GM12892 (cell line): ENCODE data around the gene INPP5A.

ENCODE experiments used
- DNase-seq: peaks from one replicate; pipeline ENCODE4 v3.0.0; 2011; ENCODE audit not compliant: insufficient read length
- FAIRE-seq: peaks from 2 replicates; lab custom pipeline; 2011; peaks lifted over from hg19 to GRCh38; lab: Jason Lieb, UNC
- POLR2A ChIP-seq: IDR thresholded peaks from 2 replicates; pipeline ENCODE4 v1.6.1; 2011; ENCODE audit warnings: low read depth, low read length, control low read depth
- POLR2AphosphoS5 ChIP-seq: IDR thresholded peaks from 2 replicates; pipeline ENCODE4 v1.6.1; 2011; ENCODE audit warnings: low read depth, low read length, control low read depth
- TAF1 ChIP-seq: IDR thresholded peaks from 2 replicates; pipeline ENCODE4 v1.6.1; 2011; ENCODE audit warnings: low read depth, mild to moderate bottlenecking, control low read depth, low read length, borderline replicate concordance

INPP5A gene

DNA sequence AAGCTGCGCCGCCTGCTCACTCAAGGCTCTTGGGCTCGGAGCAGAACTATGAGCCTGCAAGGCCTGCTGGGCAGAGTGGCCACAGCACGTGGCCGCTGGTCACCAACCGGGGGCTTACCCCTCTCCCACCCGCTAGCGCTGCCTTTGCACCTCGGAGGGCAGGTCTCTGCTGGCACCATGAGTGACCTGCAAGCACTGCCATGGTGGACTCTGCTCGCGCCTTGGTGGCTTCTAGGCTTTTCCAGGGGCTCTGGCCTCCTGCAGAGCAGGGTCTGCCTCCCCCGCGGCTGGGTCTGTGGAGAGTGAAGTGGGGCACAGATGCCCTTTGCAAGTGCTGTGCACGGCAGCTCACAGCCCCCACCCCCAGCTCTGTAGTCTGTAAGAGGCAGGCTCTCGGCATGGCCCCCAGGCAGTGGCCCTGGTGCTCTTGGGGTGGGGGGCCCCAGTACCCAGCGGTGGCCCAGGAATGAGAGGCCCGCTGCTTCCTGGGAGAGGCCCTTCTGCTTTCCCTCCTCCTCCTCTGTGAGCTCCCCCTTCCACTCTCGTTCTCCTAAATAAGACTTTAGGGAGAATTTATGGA, 119.6 kb downstream of the INPP5A start:
- FAIRE-seq (no peak), DNase-seq (no peak)
- no peak for TF ChIP-seq POLR2AphosphoS5

GRCh38 chr10:132657748-132658147, 120.2 kb downstream of the INPP5A start:
- no peak for FAIRE-seq
- TF ChIP-seq POLR2AphosphoS5 (no peak), TAF1 (no peak), POLR2A (no peak)

DNA sequence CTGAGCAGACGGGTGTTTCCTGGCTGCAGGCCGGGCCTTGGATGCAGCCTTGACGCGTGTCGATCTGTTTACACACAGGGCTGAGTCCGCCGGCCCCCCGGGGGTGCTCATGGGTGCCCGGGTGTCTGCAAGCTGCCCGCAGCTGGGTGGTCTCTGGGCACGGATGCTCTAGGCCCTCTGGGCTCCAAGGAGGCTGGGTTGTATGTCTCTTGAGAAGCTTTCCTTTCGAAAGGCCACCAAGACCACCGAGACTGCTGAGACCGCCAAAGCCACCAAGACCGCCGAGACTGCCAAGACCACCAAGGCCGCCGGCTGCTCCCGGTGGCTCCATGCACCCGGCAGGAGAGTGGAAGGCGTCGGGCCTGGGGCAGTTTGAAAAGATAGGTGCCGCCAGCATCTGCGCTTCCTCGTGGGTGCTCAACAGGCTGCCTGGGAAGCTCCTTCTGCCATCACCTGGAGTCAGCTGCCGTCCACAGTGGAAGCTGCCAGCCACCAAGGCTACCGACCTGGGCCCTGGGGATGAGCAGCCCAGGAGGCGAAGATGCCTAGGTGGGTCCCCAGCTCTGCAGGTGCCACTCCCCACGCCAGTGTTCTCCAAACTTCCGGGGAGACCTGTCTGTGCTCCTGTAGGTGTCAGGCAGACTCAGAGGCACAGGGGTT, 121.1 kb downstream of the INPP5A start:
- TF ChIP-seq POLR2AphosphoS5 = no peak
- no peak for TF ChIP-seq POLR2A
- no peak for TF ChIP-seq TAF1
- DNase-seq (no peak), FAIRE-seq (no peak)

More at GRCh38 chr10:132657748-132658147, 120.2 kb downstream of the INPP5A start:
- DNase-seq = no peak

DNA sequence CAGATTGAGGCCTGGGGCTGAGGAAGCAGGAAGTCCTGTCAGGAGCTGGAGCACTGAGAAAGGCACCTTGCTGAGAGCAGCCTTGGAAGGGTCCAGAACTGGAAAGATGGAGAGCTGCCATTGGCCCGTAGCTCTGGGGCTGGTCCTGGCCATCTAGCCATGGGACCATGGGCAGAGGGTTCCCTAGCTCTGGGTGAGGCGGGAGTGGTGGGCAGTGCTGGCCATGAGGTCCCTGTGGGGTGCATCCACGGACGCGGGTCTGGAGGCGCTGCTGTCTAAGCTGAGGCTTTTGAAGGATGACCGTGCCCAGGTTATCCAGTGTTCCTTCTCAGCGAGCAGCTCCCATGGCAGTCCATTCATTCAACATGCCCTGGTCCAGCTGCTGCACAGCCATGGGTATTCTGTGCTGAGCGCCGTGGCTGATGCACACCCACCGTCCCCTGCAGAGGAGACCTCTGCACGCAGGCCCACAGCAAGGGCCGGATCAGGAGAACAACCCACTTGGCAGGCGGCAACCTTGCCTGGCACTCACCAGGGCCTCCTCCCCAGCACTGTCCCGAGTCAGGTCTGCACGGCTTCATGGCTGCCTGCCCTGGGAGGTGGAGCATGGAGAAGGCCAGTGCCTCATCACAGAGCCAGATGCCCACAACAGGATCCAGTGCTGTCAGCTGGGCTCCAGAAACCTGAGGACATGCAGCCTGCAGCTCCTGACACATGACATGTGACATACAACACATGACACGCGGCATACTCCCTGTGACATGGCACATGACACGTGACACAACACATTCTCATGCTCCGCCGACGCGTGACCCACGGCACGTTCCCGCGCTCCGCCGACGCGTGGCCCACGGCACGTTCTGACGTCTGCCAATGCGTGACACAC, 121.9 kb downstream of the INPP5A start:
- FAIRE-seq (no peak), DNase-seq (no peak)
- TF ChIP-seq POLR2AphosphoS5 (no peak), POLR2A (no peak), TAF1 (no peak)

DNA sequence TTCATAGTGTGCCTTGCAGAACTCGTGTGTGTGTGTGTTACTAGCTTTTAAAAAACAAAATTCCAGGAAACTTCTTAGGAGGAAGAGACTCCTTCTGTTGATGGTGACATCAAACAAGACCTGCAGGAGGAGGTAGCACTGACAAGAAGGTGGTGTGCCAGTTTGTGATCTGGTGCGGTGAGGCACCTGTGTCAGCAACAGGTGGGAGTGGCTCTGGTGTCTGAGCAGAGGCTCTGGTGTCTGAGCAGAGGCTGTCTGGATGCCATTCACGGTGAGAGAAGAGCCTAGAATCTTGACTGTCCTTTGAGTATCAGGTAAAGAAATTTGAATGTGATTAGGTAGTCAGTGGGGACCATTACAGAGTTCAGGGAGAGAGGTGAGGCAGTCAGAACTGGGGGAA, 122.8 kb downstream of the INPP5A start:
- DNase-seq (no peak), FAIRE-seq (no peak)
- TF ChIP-seq POLR2A (no peak), TAF1 (no peak), POLR2AphosphoS5 (no peak)

GRCh38 chr10:132662186-132662920, 124.8 kb downstream of the INPP5A start:
- TF ChIP-seq POLR2A (no peak), POLR2AphosphoS5 (no peak), TAF1 (no peak)
- DNase-seq (no peak), FAIRE-seq (no peak)

- FAIRE-seq = no peak
- TF ChIP-seq POLR2AphosphoS5 (no peak), TAF1 (no peak), POLR2A (no peak)
Measured at GRCh38 chr10:132663666-132664365, 126.2 kb downstream of the INPP5A start.

DNA sequence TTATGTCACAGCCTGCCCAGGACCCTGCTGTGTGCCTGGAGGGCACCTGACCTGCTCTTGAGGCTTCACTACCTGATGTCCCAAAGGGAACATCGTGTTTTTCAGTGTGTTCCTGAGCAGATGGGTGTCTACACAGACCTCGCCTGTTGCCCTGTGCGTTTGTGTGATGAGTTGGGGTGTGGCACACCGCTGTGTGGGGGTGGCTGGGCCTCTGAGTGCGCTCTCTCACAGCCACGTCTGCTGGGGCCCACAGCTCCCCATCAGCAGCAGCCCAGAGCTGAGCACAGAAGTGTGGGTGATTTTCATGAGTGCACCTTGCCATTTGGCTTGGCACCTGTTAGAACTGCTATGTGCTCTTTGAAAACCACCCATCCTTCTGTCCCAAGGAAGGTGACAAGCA, 126.8 kb downstream of the INPP5A start:
- FAIRE-seq (no peak), DNase-seq (no peak)
- TF ChIP-seq TAF1 (no peak), POLR2A (no peak), POLR2AphosphoS5 (no peak)

More at GRCh38 chr10:132663666-132664365, 126.2 kb downstream of the INPP5A start:
- DNase-seq = no peak

DNA sequence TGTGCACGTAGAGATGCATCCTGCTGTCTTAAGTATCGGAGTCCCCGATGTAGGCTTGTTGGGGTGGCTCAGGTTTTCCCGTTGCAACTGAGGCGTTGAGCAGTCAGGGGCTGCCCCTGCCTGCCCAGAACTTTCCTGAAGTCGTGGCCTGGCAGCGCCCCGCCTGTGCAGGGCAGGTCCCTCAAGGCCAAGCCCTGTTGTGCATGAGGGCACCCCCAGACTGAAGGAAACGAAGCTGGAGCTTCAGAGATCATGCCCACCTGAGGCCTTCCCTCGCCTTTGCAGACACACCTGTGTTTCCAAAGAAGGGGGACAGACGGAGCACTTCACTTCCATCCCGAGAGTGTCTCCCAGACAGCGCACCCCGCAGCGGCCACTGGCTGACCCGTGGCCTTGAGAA, 127.3 kb downstream of the INPP5A start:
- TF ChIP-seq POLR2A (no peak), TAF1 (no peak), POLR2AphosphoS5 (no peak)
- no peak for DNase-seq
- FAIRE-seq = no peak

GRCh38 chr10:132665946-132666704, 128.5 kb downstream of the INPP5A start:
- DNase-seq (no peak), FAIRE-seq (no peak)
- TF ChIP-seq POLR2AphosphoS5 (no peak), TAF1 (no peak), POLR2A (no peak)
